VCaP (cell line): ENCODE results near the gene SPTLC1.
A peak's percentile ranks its signal among the peaks of the same experiment; 100 is the strongest.
"Not testable (repeated sequence)": the region's sequence is repeated elsewhere in the genome, so short reads cannot be mapped to it uniquely, and the experiment has no call there.

Experiments
- H3K27ac ChIP-seq: fragments of 450-650 bp; 2 replicates; pipeline ENCODE4 v1.5.1; 2017
- TF ChIP-seq, protein P1 (sequence below): fragments of 450-650 bp; conservative IDR thresholded peaks from 2 replicates; pipeline ENCODE4 v1.5.1; 2017; ENCODE audit warnings: mild to moderate bottlenecking, moderate library complexity

SPTLC1 gene, protein sequence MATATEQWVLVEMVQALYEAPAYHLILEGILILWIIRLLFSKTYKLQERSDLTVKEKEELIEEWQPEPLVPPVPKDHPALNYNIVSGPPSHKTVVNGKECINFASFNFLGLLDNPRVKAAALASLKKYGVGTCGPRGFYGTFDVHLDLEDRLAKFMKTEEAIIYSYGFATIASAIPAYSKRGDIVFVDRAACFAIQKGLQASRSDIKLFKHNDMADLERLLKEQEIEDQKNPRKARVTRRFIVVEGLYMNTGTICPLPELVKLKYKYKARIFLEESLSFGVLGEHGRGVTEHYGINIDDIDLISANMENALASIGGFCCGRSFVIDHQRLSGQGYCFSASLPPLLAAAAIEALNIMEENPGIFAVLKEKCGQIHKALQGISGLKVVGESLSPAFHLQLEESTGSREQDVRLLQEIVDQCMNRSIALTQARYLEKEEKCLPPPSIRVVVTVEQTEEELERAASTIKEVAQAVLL

DNA sequence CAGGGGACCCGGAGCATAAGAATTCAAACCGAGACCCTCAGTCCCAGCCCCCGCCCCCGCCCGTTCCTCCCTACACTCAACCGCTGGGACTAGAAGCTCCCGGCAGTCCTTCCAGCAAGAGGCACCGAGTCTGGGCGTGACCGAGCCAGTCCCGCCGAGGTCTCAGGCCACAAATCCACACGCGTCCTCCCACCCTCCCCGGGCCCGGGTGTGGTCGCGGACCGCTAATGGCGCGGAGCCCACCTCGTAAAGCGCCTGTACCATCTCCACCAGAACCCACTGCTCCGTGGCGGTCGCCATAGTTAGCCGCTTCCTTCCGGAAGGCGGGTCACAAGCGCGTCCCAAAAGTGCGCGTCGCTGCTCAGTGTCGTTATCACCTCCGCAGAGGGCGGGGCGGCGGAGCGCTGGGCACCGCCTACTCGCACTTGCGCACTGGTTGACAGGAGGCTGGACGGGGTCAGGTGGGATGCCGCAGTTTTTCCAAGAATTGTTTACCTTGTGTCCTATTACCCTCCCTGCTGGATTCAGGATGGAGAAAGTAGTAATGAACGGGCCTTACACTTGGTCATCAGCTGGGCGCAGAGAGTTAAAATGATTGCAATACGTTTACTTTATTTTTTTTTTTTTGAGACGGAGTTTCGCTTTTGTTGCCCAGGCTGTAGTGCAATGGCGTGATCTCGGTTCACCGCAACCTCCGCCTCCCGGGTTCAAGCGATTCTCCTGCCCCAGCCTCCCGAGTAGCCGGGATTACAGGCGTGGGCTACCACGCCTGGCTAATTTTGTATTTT, at the start of gene SPTLC1:
SPTLC1 (minus strand) TSS at position 343 of the 788 bp plus-strand sequence; CDS start at position 300, 43 bp downstream.
- H3K27ac ChIP-seq = peak within 1 kb of the TSS; percentile 71
- TF ChIP-seq, protein P1, sequence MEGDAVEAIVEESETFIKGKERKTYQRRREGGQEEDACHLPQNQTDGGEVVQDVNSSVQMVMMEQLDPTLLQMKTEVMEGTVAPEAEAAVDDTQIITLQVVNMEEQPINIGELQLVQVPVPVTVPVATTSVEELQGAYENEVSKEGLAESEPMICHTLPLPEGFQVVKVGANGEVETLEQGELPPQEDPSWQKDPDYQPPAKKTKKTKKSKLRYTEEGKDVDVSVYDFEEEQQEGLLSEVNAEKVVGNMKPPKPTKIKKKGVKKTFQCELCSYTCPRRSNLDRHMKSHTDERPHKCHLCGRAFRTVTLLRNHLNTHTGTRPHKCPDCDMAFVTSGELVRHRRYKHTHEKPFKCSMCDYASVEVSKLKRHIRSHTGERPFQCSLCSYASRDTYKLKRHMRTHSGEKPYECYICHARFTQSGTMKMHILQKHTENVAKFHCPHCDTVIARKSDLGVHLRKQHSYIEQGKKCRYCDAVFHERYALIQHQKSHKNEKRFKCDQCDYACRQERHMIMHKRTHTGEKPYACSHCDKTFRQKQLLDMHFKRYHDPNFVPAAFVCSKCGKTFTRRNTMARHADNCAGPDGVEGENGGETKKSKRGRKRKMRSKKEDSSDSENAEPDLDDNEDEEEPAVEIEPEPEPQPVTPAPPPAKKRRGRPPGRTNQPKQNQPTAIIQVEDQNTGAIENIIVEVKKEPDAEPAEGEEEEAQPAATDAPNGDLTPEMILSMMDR = no peak

DNA sequence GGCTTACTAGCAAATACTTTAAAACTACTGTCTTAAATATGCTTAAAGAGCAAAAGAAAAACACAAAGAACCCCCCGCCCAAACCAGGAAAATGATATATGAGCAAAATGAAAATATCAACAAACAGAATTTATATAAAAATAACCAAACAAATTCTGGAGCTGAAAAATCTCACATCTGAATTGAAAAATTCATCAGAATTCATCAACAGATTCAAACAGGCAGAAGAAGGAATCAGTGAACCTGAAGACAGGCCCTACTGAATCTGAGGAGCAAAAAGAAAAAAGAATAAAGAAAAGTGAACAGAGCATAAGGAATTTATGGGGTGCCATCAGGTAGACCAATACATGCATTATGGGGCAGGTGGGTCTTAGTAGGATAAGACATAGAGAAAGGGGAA, 49.8 kb upstream of the SPTLC1 start:
- TF ChIP-seq, protein P1 = no peak
- no peak overlapping the region for H3K27ac ChIP-seq

DNA sequence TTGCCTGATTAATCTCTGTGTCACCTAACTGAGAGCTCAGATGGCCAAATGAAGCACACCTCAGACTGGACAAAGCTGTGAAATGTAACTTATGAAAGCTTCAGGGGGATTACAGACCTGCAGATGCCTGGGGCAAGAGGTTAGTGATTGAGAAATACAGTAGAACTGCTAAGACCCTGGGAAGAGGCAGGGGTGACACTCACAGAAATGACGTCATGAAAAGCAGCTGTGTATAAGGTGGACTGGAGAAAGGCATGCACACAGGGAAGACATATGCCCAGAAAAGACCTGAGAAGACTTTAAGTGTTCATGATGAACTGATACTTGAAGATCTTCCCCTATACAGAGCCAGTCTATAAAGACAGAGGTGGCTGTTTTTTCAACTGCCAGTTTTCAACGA, 49.3 kb upstream of the SPTLC1 start:
- TF ChIP-seq, protein P1 = no peak
- H3K27ac ChIP-seq = no peak overlapping the region

DNA sequence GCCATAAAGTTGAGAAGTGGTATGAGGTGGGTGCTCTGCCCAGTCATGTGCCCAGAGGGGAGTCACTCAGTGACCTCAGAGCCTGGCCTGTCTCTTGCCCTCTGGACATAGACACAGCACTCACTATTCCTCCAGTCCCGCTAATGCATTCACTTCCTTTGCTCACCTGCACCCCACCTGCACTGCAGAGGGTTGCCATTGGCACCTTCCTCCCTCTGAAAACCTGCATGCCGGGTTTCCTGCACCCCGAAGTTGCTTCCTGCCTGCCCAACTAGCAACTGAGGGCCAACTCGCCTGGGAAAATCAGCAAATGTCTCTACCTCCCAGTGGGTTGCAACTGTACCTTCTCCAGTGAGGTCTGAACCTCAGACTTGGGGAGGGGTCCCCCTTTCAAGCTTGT, 48.1 kb upstream of the SPTLC1 start:
- TF ChIP-seq, protein P1 = no peak

DNA sequence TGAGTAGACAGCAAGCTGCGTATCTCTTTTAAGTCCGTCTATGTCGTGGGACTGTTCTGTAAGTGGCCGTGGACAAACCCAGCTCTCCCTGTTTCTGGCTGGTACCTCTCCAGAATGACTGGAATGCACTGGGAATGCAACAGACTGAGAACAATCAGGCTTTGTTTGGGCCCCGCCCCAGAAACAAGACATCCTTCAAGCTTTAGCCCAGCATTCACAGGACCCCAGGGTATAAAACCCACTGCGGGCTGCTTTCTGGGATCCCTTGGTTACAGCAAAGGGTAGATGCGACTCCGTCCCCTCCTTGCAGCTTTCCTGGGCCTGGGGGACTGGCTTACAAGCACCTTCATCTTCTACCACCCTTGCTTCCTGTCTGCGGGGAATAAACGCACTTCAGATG, 45.6 kb upstream of the SPTLC1 start:
- TF ChIP-seq, protein P1 = no peak
- H3K27ac ChIP-seq = no peak overlapping the region

More for the DNA sequence above, 48.1 kb upstream of the SPTLC1 start:
- no peak overlapping the region for H3K27ac ChIP-seq

DNA sequence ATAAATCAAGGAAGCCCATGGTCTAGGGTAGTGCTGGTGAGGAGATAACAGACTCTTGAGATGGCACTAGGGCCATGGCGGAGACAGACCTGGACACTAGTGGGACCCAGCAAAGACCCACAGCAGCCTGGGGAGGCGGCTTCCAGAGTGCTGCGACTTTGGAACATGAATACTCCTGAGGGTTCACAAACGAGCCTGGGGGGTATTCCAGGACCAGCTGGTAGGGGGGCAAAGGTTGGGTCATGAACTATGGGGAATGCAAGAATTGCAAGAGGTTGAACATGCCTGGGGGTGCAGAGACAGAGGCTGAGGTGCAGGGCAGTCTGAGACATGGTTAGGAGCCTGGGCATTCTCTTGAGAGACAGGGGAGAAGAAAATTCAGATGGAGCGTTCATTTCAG, 43.8 kb upstream of the SPTLC1 start:
- TF ChIP-seq, protein P1 = no peak
- no peak overlapping the region for H3K27ac ChIP-seq

DNA sequence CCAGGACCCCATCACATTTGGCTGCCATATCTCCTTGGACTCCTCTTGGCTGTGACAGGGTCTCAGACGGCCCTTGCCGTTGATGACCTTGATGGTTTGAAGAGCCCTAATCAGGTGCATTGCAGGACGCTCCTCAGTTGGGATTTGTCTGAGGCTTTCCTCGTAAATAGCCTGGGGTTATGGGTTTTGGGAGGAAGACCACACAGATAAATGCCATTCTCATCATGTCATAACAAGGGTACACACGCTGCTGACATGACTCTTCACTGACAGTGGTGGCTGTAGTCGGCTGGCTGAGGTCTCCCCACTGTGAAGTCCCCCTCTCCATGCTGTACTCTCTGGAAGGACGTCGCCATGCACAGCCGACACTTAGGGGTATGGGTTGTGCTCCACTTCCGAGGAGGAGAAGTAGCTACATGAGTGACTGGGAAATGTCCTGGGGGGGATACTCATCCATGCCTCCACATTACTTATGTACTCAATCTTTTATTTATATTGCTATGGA, 42.9 kb upstream of the SPTLC1 start:
- TF ChIP-seq, protein P1 = no peak
- no peak overlapping the region for H3K27ac ChIP-seq

DNA sequence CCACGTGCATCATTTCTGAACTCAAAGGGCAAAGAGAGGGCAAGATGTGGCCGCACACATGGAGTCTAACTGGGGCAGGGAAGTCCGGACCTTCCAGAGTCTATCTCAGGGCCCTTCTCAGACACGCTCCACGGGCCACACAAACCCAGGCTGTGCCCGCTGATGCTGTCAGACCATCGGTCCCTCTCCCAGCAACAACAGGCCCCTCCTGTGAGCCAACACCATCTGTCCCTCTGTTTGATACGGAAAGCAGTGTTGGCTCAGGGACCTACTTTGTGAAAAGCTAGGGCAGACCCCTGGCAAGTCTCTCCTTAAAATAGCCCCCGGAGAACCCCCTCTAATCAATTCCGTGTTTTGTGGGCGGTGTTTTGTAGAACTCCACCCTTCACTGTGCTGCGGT, 40.5 kb upstream of the SPTLC1 start:
- not testable (repeated sequence) for H3K27ac ChIP-seq
